Lung (tissue), 12 donors: ENCODE results near the gene PTPN22. TPM values are rescaled to one million over a fixed set of nuclear protein-coding genes. Genes with fewer than 3 reads are reported as not detected.
"Not testable (repeated sequence)": the region's sequence is repeated elsewhere in the genome, so short reads cannot be mapped to it uniquely, and the experiment has no call there.

Experiments
- ATAC-seq: fragments of 200-7000 bp; cut with Tn5 transposase; one replicate; pipeline ENCODE4 v1.9.1; 2020; ENCODE audit warnings: moderate number of reproducible peaks; ENCODE audit not compliant: insufficient read depth, low FRiP score
- DNase-seq, 3 donors: peaks; one replicate each; pipeline ENCODE4 v3.0.0-alpha.2; 2013 to 2017
- H3K27ac ChIP-seq, 2 donors: one replicate each; pipeline ENCODE4 v1.5.1; 2013; ENCODE audit warnings: mild to moderate bottlenecking in 2 of 2, moderate library complexity in 2 of 2, control low read depth in 1 of 2, inconsistent platforms in 1 of 2, low read depth in 1 of 2, low read length in 1 of 2
- H3K27me3 ChIP-seq, 3 donors: one replicate each; pipeline ENCODE4 v1.5.1; 2013; ENCODE audit warnings: low read length in 2 of 3; ENCODE audit not compliant: control insufficient read depth in 3 of 3, insufficient read depth in 3 of 3
- H3K36me3 ChIP-seq, 4 donors: one replicate each; pipeline ENCODE4 v1.5.1; 2013; ENCODE audit warnings: low read length in 4 of 4, mild to moderate bottlenecking in 1 of 4, moderate library complexity in 1 of 4; ENCODE audit not compliant: control insufficient read depth in 4 of 4, insufficient read depth in 4 of 4
- H3K4me1 ChIP-seq, 5 donors: one replicate each; pipeline ENCODE4 v1.5.1; 2013; ENCODE audit warnings: low read length in 5 of 5, mild to moderate bottlenecking in 2 of 5, moderate library complexity in 1 of 5; ENCODE audit not compliant: control insufficient read depth in 5 of 5, insufficient read depth in 5 of 5
- H3K4me3 ChIP-seq: one replicate; pipeline ENCODE4 v1.5.1; 2013; ENCODE audit warnings: mild to moderate bottlenecking, control low read depth, moderate library complexity
- H3K9ac ChIP-seq, 2 donors: one replicate each; pipeline ENCODE4 v1.5.1; 2013; ENCODE audit warnings: low read length in 2 of 2, control low read depth in 1 of 2; ENCODE audit not compliant: insufficient read depth in 1 of 2
- H3K9me3 ChIP-seq, 4 donors: one replicate each; pipeline ENCODE4 v1.5.1; 2013; ENCODE audit warnings: low read length in 3 of 4, mild to moderate bottlenecking in 1 of 4, moderate library complexity in 1 of 4; ENCODE audit not compliant: control insufficient read depth in 4 of 4, insufficient read depth in 3 of 4
- CTCF ChIP-seq: IDR thresholded peaks from 2 replicates; pipeline ENCODE4 v1.5.1; 2012; ENCODE audit warnings: mild to moderate bottlenecking; ENCODE audit errors: control extremely low read depth, extremely low read depth
- WGBS, 2 donors: extraction: QIAGEN DNeasy Blood & Tissue Kit; methylation state at CpG; one replicate each; pipeline ENCODE4 v1.1.7; 2013; 5-methylcytosine and 5-hydroxymethylcytosine counted together
- polyA plus RNA-seq, 2 donors: library from polyadenylated mRNA; stranded (reverse); fragments of 200-250 nt; gene quantifications; one replicate each; pipeline ENCODE4 v1.2.1, GENCODE V29; 2013
- total RNA-seq, 2 donors: library from RNA; depleted of rRNA in 1 of 2; stranded (reverse); fragments of >200 nt in 1 of 2; gene quantifications; one replicate each; pipeline ENCODE4 v1.2.1, GENCODE V29; 2014 to 2021
- donor health status: control.
- donor health status: control.
- donor health status: Bipolar disorder and iron deficiency.
- donor health status: healthy.
- donor health status: DM: yes; HTN: yes; CAD: no.

Gene PTPN22
- total and polyA plus RNA-seq, 4 donors = 4.2 to 7.0 (median 6.1) TPM

DNA sequence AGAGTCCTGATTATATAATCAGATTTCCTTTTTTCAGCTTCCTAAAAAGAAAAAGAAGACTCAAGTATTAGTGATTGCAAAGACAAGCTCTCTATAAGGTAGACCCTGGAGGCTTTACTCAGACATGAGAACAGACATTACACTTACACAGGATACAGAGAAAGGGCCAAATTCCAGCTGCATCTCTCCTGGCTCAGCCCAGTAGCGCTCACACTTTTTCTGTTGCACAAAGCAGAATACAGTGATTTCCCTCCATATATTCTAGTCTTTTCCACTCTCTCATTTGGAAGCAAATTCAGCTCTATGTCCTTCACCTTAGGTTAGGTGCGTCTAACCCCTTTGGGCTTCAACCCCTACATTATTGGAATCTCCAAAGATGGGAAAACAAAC is 15.1 kb downstream of the PTPN22 start:
- Histone ChIP-seq H3K9me3 (no peaks in the 10 kb centered on the region), H3K27me3 (no peaks in the 10 kb centered on the region), H3K27ac (no peak overlapping the region), H3K4me3 (no peak overlapping the region), H3K4me1 (no peaks in the 10 kb centered on the region), H3K9ac (no peak overlapping the region), H3K36me3 (no peaks in the 10 kb centered on the region)
- DNase-seq (no peak), ATAC-seq (no peak)
- WGBS, 2 donors = 96% methylated on average over 2 of the region's 2 CpGs
- TF ChIP-seq CTCF = no peak

DNA sequence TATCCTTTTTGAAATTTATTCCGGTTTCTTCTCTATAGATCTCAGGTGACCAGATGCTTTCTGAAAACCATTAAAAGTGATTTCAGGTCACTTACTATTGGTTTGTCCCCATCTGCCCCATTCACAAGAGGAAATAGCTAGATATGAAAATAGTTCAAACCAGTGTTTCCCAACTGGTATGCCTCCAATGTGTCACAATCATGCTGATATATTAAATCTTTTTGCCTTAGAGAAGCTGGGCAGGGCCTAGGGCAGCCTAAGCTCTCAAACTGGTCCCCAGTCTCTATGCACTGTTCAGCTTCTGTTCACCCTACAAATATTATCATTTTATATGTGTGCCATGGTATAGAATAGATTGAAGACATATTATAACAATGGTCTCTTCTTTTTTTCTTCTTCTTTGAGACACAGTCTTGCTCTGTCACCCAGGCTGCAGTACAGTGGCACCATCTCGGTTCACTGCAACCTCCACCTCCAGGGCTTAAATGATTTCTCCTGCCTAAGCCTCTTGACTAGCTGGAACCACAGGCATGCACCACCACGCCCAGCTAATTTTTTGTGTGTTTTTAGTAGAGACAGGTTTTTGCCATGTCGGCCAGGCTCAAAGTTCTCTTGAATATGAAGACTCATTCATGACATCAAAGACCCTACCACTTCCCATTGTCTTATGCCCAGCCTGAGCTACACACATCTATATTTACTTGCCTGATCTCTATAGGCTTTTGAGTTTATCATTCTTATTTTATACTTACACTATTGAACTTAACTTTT is 15.7 kb downstream of the PTPN22 start:
- Histone ChIP-seq H3K4me1 (no peaks in the 10 kb centered on the region), H3K9ac (no peak overlapping the region), H3K27me3 (no peaks in the 10 kb centered on the region), H3K9me3 (no peaks in the 10 kb centered on the region), H3K4me3 (no peak overlapping the region), H3K36me3 (no peaks in the 10 kb centered on the region), H3K27ac (no peak overlapping the region)
- no peak for TF ChIP-seq CTCF
- 87 to 98% methylated on average over 4 of the region's 4 CpGs for WGBS, 2 donors
- ATAC-seq = no peak
- DNase-seq = no peak

GRCh38 chr1:113854234-113854633 is 17.3 kb downstream of the PTPN22 start:
- Histone ChIP-seq H3K36me3 (no peaks in the 10 kb centered on the region), H3K27ac (no peak overlapping the region), H3K4me3 (no peak overlapping the region), H3K9ac (no peak overlapping the region), H3K9me3 (no peaks in the 10 kb centered on the region), H3K27me3 (no peaks in the 10 kb centered on the region), H3K4me1 (no peaks in the 10 kb centered on the region)
- no peak for DNase-seq
- WGBS, 2 donors = 58 to 97% methylated on average over 1 of the region's 1 CpG
- TF ChIP-seq CTCF = no peak
- no peak for ATAC-seq

- not testable (repeated sequence) for H3K4me1 ChIP-seq, H3K9ac ChIP-seq, H3K36me3 ChIP-seq, DNase-seq, H3K4me3 ChIP-seq, H3K27me3 ChIP-seq, ATAC-seq, H3K27ac ChIP-seq, H3K9me3 ChIP-seq
- WGBS, 2 donors = 81 to 86% methylated on average over 6 of the region's 6 CpGs
Observed at GRCh38 chr1:113852694-113853093, 18.8 kb downstream of the PTPN22 start.
